ENCODE results near the gene MRPS2.

DNA sequence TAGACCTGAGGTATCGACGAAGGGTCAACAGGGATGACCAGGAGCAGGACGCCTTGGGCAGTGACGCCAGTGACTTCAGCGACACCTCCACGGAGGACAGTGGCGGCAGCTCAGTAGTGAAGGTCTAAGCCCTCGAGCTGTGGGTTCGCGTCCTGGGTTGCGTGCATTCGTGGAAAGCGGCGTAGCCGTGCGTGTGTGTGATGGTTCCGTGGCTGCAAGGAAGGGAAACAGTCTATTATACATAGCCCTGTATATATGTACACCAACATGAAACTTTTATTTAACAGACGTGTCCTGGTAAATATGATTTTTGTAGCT is 12.5 kb upstream of the MRPS2 start:
- TF ChIP-seq CTCF (conservative IDR thresholded peaks at IDR 0.05; ENCODE audit: low read depth in 2 of 2) (no peak), REST (IDR thresholded peaks at IDR 0.05; ENCODE audit: unreplicated experiment) (no peak), EZH2phosphoT487 (IDR thresholded peaks at IDR 0.05; ENCODE audit: unreplicated experiment) (no peak), POLR2AphosphoS5 (IDR thresholded peaks at IDR 0.05; ENCODE audit: low read depth) (no peak), CREB1 (CRISPR knock-in tag; IDR thresholded peaks at IDR 0.05; ENCODE audit: low read depth) (no peak), JUNB (IDR thresholded peaks at IDR 0.05; ENCODE audit: unreplicated experiment) (no peak), EZH2 (IDR thresholded peaks at IDR 0.05; ENCODE audit: low read depth, unreplicated experiment) (no peak), ZNF114 (CRISPR knock-in tag; IDR thresholded peaks at IDR 0.05) (no peak), STAT1 (IDR thresholded peaks at IDR 0.05; ENCODE audit: unreplicated experiment) (no peak), ETS1 (IDR thresholded peaks at IDR 0.05) (no peak)
